Neural cell (in vitro differentiated cells): Measurements from ENCODE around the gene TMED7. TPM values are rescaled to one million over a fixed set of nuclear protein-coding genes. Genes with fewer than 3 reads are reported as not detected.

Source experiments
- H2AFZ ChIP-seq: fragments of 200-600, 300-800 bp; sonication (generic), shearing (Covaris generic); 2 replicates; pipeline ENCODE4 v1.6.0; 2014; ENCODE audit warnings: low read depth, mild to moderate bottlenecking, antibody characterized with exemption, low read length, moderate library complexity
- H3F3A ChIP-seq: fragments of 200-600 bp; shearing (Covaris generic); 2 replicates; pipeline ENCODE4 v1.6.1; 2016; ENCODE audit warnings: mild to moderate bottlenecking, moderate library complexity, mixed read lengths, antibody characterized with exemption, low read length; ENCODE audit not compliant: insufficient read depth, poor library complexity, severe bottlenecking
- H3K27ac ChIP-seq: fragments of 200-600, 300-800 bp; sonication (generic), shearing (Covaris generic); 2 replicates; pipeline ENCODE4 v1.5.1; 2014; ENCODE audit warnings: mild to moderate bottlenecking, low read length, moderate library complexity
- H3K27me3 ChIP-seq: fragments of 300-800, 200-600 bp; sonication (generic), shearing (Covaris generic); 2 replicates; pipeline ENCODE4 v1.6.0; 2014; ENCODE audit warnings: mild to moderate bottlenecking, low read depth, low read length, moderate library complexity; ENCODE audit not compliant: insufficient read depth
- H3K36me3 ChIP-seq: fragments of 300-800, 200-600 bp; sonication (generic), shearing (Covaris generic); 2 replicates; pipeline ENCODE4 v1.5.1; 2014; ENCODE audit warnings: mild to moderate bottlenecking, antibody characterized with exemption, low read length, moderate library complexity; ENCODE audit not compliant: insufficient read depth
- H3K4me2 ChIP-seq: fragments of 300-800, 200-600 bp; sonication (generic), shearing (Covaris generic); 2 replicates; pipeline ENCODE4 v1.6.0; 2014; ENCODE audit warnings: mild to moderate bottlenecking, low read length
- H3K4me3 ChIP-seq: fragments of 300-800, 200-600 bp; sonication (generic), shearing (Covaris generic); 2 replicates; pipeline ENCODE4 v1.5.1; 2014; ENCODE audit warnings: mild to moderate bottlenecking, low read length, moderate library complexity
- H3K79me2 ChIP-seq: fragments of 200-600 bp; shearing (Covaris generic); replicated peaks from 2 replicates; pipeline ENCODE4 v1.6.0; 2014; ENCODE audit warnings: mild to moderate bottlenecking, low read length, moderate library complexity; ENCODE audit not compliant: insufficient read depth
- H3K9ac ChIP-seq: fragments of 300-800, 200-600 bp; sonication (generic), shearing (Covaris generic); 2 replicates; pipeline ENCODE4 v1.6.1; 2016; ENCODE audit warnings: mild to moderate bottlenecking, low read length, mixed read lengths
- H3K9me2 ChIP-seq: fragments of 200-600 bp; shearing (Covaris generic); 2 replicates; pipeline ENCODE4 v1.6.1; 2016; ENCODE audit warnings: mild to moderate bottlenecking, low read length, mixed read lengths; ENCODE audit not compliant: insufficient read depth
- H3K9me3 ChIP-seq: fragments of 200-600, 300-800 bp; sonication (generic), shearing (Covaris generic); 2 replicates; pipeline ENCODE4 v1.6.1; 2016; ENCODE audit warnings: mild to moderate bottlenecking, mixed run types, low read length, moderate library complexity, mixed read lengths
- H4K20me1 ChIP-seq: fragments of 200-600 bp; shearing (Covaris generic); 2 replicates; pipeline ENCODE4 v1.6.1; 2016; ENCODE audit warnings: mild to moderate bottlenecking, mixed run types; ENCODE audit not compliant: insufficient read depth
- CTCF ChIP-seq: fragments of 450-650 bp; IDR thresholded peaks from 2 replicates; pipeline ENCODE4 v1.5.1; 2014; ENCODE audit warnings: antibody characterized with exemption, mild to moderate bottlenecking, moderate library complexity; ENCODE audit not compliant: poor library complexity, severe bottlenecking
- EP300 ChIP-seq: fragments of 450-650 bp; conservative IDR thresholded peaks from 2 replicates; pipeline ENCODE4 v1.6.1; 2014; ENCODE audit warnings: antibody characterized with exemption, mild to moderate bottlenecking, moderate library complexity; ENCODE audit not compliant: poor library complexity, severe bottlenecking
- EZH2 ChIP-seq: fragments of 200-600, 300-800 bp; shearing (Covaris generic), sonication (generic); IDR thresholded peaks from 2 replicates; pipeline ENCODE4 v1.6.1; 2014; ENCODE audit warnings: antibody characterized with exemption, low read length, borderline replicate concordance, mild to moderate bottlenecking; ENCODE audit not compliant: insufficient read depth, poor library complexity, severe bottlenecking
- MXI1 ChIP-seq: fragments of 450-650 bp; conservative IDR thresholded peaks from 2 replicates; pipeline ENCODE4 v1.6.1; 2014; ENCODE audit warnings: antibody characterized with exemption, mild to moderate bottlenecking; ENCODE audit not compliant: poor library complexity, severe bottlenecking
- POLR2AphosphoS5 ChIP-seq: IDR thresholded peaks from 2 replicates; pipeline ENCODE4 v1.6.1; 2012
- RAD21 ChIP-seq: fragments of 450-650 bp; conservative IDR thresholded peaks from 2 replicates; pipeline ENCODE4 v1.6.1; 2014; ENCODE audit warnings: antibody characterized with exemption, mild to moderate bottlenecking, moderate library complexity
- REST ChIP-seq: IDR thresholded peaks from 2 replicates; pipeline ENCODE4 v1.6.1; 2012; ENCODE audit warnings: borderline replicate concordance
- SMC3 ChIP-seq: fragments of 450-650 bp; conservative IDR thresholded peaks from 2 replicates; pipeline ENCODE4 v1.6.1; 2014; ENCODE audit warnings: antibody characterized with exemption, mild to moderate bottlenecking, moderate library complexity; ENCODE audit not compliant: poor library complexity
- TAF1 ChIP-seq: IDR thresholded peaks from 2 replicates; pipeline ENCODE4 v1.6.1; 2012; ENCODE audit warnings: low read depth
- polyA plus RNA-seq: library from polyadenylated mRNA; depleted of rRNA; stranded (reverse); fragments of >200 nt; gene quantifications from 2 replicates; pipeline ENCODE4 v1.2.3, GENCODE V29; 2014

The TMED7 gene
- polyA plus RNA-seq, 1 donor from 2014 or later = 74.3 TPM

GRCh38 chr5:115644046-115644445 is 18.2 kb upstream of the TMED7 start:
- Histone ChIP-seq H3K79me2 (no peaks in the 10 kb centered on the region), H4K20me1 (no peaks in the 10 kb centered on the region), H3K9ac (no peak overlapping the region), H3K36me3 (no peaks in the 10 kb centered on the region), H3K27me3 (no peaks in the 10 kb centered on the region), H3K27ac (no peak overlapping the region), H3K9me2 (no peaks in the 10 kb centered on the region), H3K9me3 (no peaks in the 10 kb centered on the region), H3F3A (no peaks in the 10 kb centered on the region), H2AFZ (no peak overlapping the region), H3K4me2 (no peak overlapping the region), H3K4me3 (no peak overlapping the region)
- no peak for TF ChIP-seq EP300
- TF ChIP-seq REST = no peak
- TF ChIP-seq MXI1 = no peak
- TF ChIP-seq CTCF = no peak
- no peak for TF ChIP-seq POLR2AphosphoS5
- TF ChIP-seq EZH2 = no peak

GRCh38 chr5:115641948-115642347 is 16.1 kb upstream of the TMED7 start:
- H3K79me2 ChIP-seq = no peaks in the 10 kb centered on the region
- H4K20me1 ChIP-seq = no peaks in the 10 kb centered on the region
- H3K36me3 ChIP-seq = no peaks in the 10 kb centered on the region
- H3K27me3 ChIP-seq = no peaks in the 10 kb centered on the region
- no peak overlapping the region for H2AFZ ChIP-seq
- TF ChIP-seq EZH2 (no peak), RAD21 (no peak), MXI1 (no peak), POLR2AphosphoS5 (no peak), EP300 (no peak)
- H3K9me3 ChIP-seq = no peaks in the 10 kb centered on the region
- H3K27ac ChIP-seq = no peak overlapping the region
- H3F3A ChIP-seq = no peaks in the 10 kb centered on the region
- no peak overlapping the region for H3K4me3 ChIP-seq
- no peak overlapping the region for H3K9ac ChIP-seq
- H3K4me2 ChIP-seq = no peak overlapping the region
- no peaks in the 10 kb centered on the region for H3K9me2 ChIP-seq

- Histone ChIP-seq H3K27me3 (no peaks in the 10 kb centered on the region), H3K4me3 (no peak overlapping the region), H3K79me2 (no peaks in the 10 kb centered on the region), H3K9me2 (no peaks in the 10 kb centered on the region), H3K36me3 (no peaks in the 10 kb centered on the region), H3K27ac (no peak overlapping the region), H3K9ac (no peak overlapping the region), H3K4me2 (no peak overlapping the region), H2AFZ (no peak overlapping the region), H3F3A (no peaks in the 10 kb centered on the region), H3K9me3 (no peaks in the 10 kb centered on the region), H4K20me1 (no peaks in the 10 kb centered on the region)
- TF ChIP-seq SMC3 = no peak
- no peak for TF ChIP-seq TAF1
- no peak for TF ChIP-seq RAD21
- no peak for TF ChIP-seq CTCF
- no peak for TF ChIP-seq MXI1
- no peak for TF ChIP-seq REST
- TF ChIP-seq EZH2 = no peak
- TF ChIP-seq POLR2AphosphoS5 = no peak
- no peak for TF ChIP-seq EP300
Measured at GRCh38 chr5:115640274-115640673, 14.4 kb upstream of the TMED7 start.
